MM.1S (cell line): ENCODE measurements around the gene ZNF248.
"Not testable (repeated sequence)": the region's sequence is repeated elsewhere in the genome, so short reads cannot be mapped to it uniquely, and the experiment has no call there.

Source experiments
- DNase-seq: peaks from one replicate; pipeline ENCODE4 v3.0.0-alpha.2; 2015
- H2AFZ ChIP-seq: fragments of 300-600 bp; sonication (generic); 2 replicates; pipeline ENCODE4 v1.6.0; 2016; ENCODE audit warnings: antibody characterized with exemption, low read length
- H3F3A ChIP-seq: fragments of 300-600 bp; sonication (generic); 2 replicates; pipeline ENCODE4 v1.6.1; 2016; ENCODE audit warnings: mild to moderate bottlenecking, antibody characterized with exemption, low read length, moderate library complexity, mixed read lengths; ENCODE audit not compliant: insufficient read depth
- H3K27ac ChIP-seq: fragments of 300-600 bp; sonication (generic); 2 replicates; pipeline ENCODE4 v1.5.1; 2016; ENCODE audit warnings: mild to moderate bottlenecking, low read length
- H3K27me3 ChIP-seq: fragments of 300-600 bp; sonication (generic); replicated peaks from 2 replicates; pipeline ENCODE4 v1.6.0; 2016; ENCODE audit warnings: low read length; ENCODE audit not compliant: insufficient read depth
- H3K36me3 ChIP-seq: fragments of 300-600 bp; sonication (generic); replicated peaks from 2 replicates; pipeline ENCODE4 v1.6.1; 2016; ENCODE audit warnings: mild to moderate bottlenecking, low read length, mixed read lengths; ENCODE audit not compliant: insufficient read depth
- H3K4me1 ChIP-seq: fragments of 300-600 bp; sonication (generic); 2 replicates; pipeline ENCODE4 v1.6.1; 2016; ENCODE audit warnings: low read length, mixed read lengths
- H3K4me2 ChIP-seq: fragments of 300-600 bp; sonication (generic); 2 replicates; pipeline ENCODE4 v1.6.0; 2016; ENCODE audit warnings: low read depth, low read length
- H3K4me3 ChIP-seq: fragments of 300-600 bp; sonication (generic); 2 replicates; pipeline ENCODE4 v1.5.1; 2016; ENCODE audit warnings: low read length, mixed read lengths
- H3K79me2 ChIP-seq: fragments of 300-600 bp; sonication (generic); 2 replicates; pipeline ENCODE4 v1.6.1; 2016; ENCODE audit warnings: mixed run types, low read length, mixed read lengths
- H3K9ac ChIP-seq: fragments of 300-600 bp; sonication (generic); 2 replicates; pipeline ENCODE4 v1.6.1; 2016; ENCODE audit warnings: low read length, mixed read lengths
- H3K9me2 ChIP-seq: fragments of 300-600 bp; sonication (generic); replicated peaks from 2 replicates; pipeline ENCODE4 v1.6.1; 2016; ENCODE audit warnings: mild to moderate bottlenecking, low read length, mixed read lengths; ENCODE audit not compliant: insufficient read depth
- H3K9me3 ChIP-seq: fragments of 300-600 bp; sonication (generic); replicated peaks from 2 replicates; pipeline ENCODE4 v1.6.1; 2016; ENCODE audit warnings: mild to moderate bottlenecking, low read length, mixed read lengths; ENCODE audit not compliant: insufficient read depth
- H4K20me1 ChIP-seq: fragments of 300-600 bp; sonication (generic); 2 replicates; pipeline ENCODE4 v1.6.1; 2016; ENCODE audit warnings: mild to moderate bottlenecking, low read length, moderate library complexity, mixed read lengths; ENCODE audit not compliant: insufficient read depth
- CTCF ChIP-seq: fragments of 300-600 bp; sonication (generic); IDR thresholded peaks from 2 replicates; pipeline ENCODE4 v1.5.1; 2016; ENCODE audit warnings: antibody characterized with exemption, low read length, mixed read lengths
- EZH2 ChIP-seq: fragments of 300-600 bp; sonication (generic); optimal IDR thresholded peaks from 2 replicates; pipeline ENCODE3; 2017; ENCODE audit warnings: low read depth, mild to moderate bottlenecking, antibody characterized with exemption, low read length, mixed read lengths
- EZH2phosphoT487 ChIP-seq: fragments of 300-600 bp; sonication (generic); IDR thresholded peaks from 2 replicates; pipeline ENCODE4 v1.6.1; 2018; ENCODE audit warnings: antibody characterized with exemption, low read length

ZNF248 gene

GRCh38 chr10:37860494-37861190, 3.2 kb upstream of the ZNF248 start:
- Histone ChIP-seq H3K9me3 (no peaks in the 10 kb centered on the region), H3K27me3 (no peaks in the 10 kb centered on the region), H3K4me2 (no peak overlapping the region), H3K9ac (no peak overlapping the region), H3K4me3 (no peak overlapping the region), H3K4me1 (peaks cover 7% of the 10 kb centered on the region), H3K36me3 (no peaks in the 10 kb centered on the region; the same call in 1 of the 2 replicates), H3K9me2 (no peaks in the 10 kb centered on the region), H4K20me1 (no peaks in the 10 kb centered on the region), H3F3A (no peaks in the 10 kb centered on the region), H3K27ac (peak overlapping the region; percentile 11; the same call in 1 of the 2 replicates), H3K79me2 (no peaks in the 10 kb centered on the region), H2AFZ (no peak overlapping the region)
- DNase-seq: peak; percentile 53
- TF ChIP-seq CTCF: no peak
- TF ChIP-seq EZH2: no peak
- no peak for TF ChIP-seq EZH2phosphoT487

- H3K4me2 ChIP-seq, H3K27ac ChIP-seq, H3K36me3 ChIP-seq, H2AFZ ChIP-seq, DNase-seq, H3K9ac ChIP-seq, H3K79me2 ChIP-seq, H3K9me2 ChIP-seq, H3K4me3 ChIP-seq, H3K9me3 ChIP-seq, H3F3A ChIP-seq, H3K27me3 ChIP-seq, H4K20me1 ChIP-seq: not testable (repeated sequence)
- peaks cover 18% of the 10 kb centered on the region for H3K4me1 ChIP-seq
These were observed 1.9 kb upstream of the ZNF248 start for GRCh38 chr10:37859270-37859669.

GRCh38 chr10:37856881-37857286, 526 bp downstream of the ZNF248 start:
- no peak overlapping the region for H3K27ac ChIP-seq
- peak overlapping the region; percentile 69 for H3K4me2 ChIP-seq
- no peaks in the 10 kb centered on the region for H3K9me2 ChIP-seq
- H3K4me1 ChIP-seq: peaks cover 18% of the 10 kb centered on the region
- peaks cover 9% of the 10 kb centered on the region; the same call in 1 of the 2 replicates for H3K79me2 ChIP-seq
- TF ChIP-seq EZH2phosphoT487: no peak
- no peak for TF ChIP-seq CTCF
- no peak for TF ChIP-seq EZH2
- no peaks in the 10 kb centered on the region; the same call in 1 of the 2 replicates for H3K36me3 ChIP-seq
- H3K9ac ChIP-seq: peak overlapping the region; percentile 98
- H4K20me1 ChIP-seq: no peaks in the 10 kb centered on the region
- peak overlapping the region; percentile 98 for H3K4me3 ChIP-seq
- no peaks in the 10 kb centered on the region for H3K9me3 ChIP-seq
- peak overlapping the region; percentile 100 for H2AFZ ChIP-seq
- H3F3A ChIP-seq: peaks cover 5% of the 10 kb centered on the region; the same call in 1 of the 2 replicates
- peak; percentile 30 for DNase-seq
- H3K27me3 ChIP-seq: no peaks in the 10 kb centered on the region

- no peaks in the 10 kb centered on the region for H3K9me2 ChIP-seq
- no peaks in the 10 kb centered on the region; the same call in 1 of the 2 replicates for H3K36me3 ChIP-seq
- H3K27ac ChIP-seq: no peak overlapping the region
- no peaks in the 10 kb centered on the region for H3K27me3 ChIP-seq
- H2AFZ ChIP-seq: no peak overlapping the region
- H3K79me2 ChIP-seq: peaks cover 9% of the 10 kb centered on the region; the same call in 1 of the 2 replicates
- no peaks in the 10 kb centered on the region for H4K20me1 ChIP-seq
- H3K9me3 ChIP-seq: no peaks in the 10 kb centered on the region
- H3K4me3 ChIP-seq: no peak overlapping the region
- DNase-seq: no peak
- TF ChIP-seq EZH2phosphoT487 (no peak), EZH2 (no peak), CTCF (no peak)
- H3F3A ChIP-seq: peaks cover 5% of the 10 kb centered on the region; the same call in 1 of the 2 replicates
- H3K4me1 ChIP-seq: peaks cover 18% of the 10 kb centered on the region
- peak overlapping the region; percentile 31 for H3K4me2 ChIP-seq
- H3K9ac ChIP-seq: no peak overlapping the region
These were observed 1.8 kb downstream of the ZNF248 start for GRCh38 chr10:37855636-37856035.
